ENCODE results near the gene MYBPC1.

MYBPC1 gene

GRCh38 chr12:101604132-101604531 is 9.4 kb downstream of the MYBPC1 start:
- DNase-seq (ENCODE audit: low read depth): no peak

DNA sequence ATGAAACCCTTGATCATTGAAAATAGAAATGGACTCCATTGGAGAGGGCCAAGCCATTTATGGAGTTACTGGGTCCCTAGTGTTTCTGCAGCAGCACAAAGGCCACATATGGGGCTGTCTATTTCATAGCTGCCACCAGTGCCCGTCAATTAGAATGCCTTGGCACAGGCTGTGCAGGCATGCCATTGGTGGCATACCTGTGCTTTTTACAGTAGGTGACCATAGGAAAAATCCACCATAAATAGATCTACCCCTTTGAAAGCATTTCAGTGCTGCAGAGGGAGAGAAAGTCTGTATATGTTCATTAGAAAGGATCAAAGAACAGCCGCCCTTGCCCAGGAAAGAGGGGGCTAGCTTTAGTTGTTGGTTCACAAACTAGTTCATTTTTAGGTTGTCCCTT is 13.1 kb downstream of the MYBPC1 start:
- no peak for DNase-seq (ENCODE audit: low read depth)

GRCh38 chr12:101608301-101609133 is 13.7 kb downstream of the MYBPC1 start:
- no peak for DNase-seq (ENCODE audit: low read depth)

DNA sequence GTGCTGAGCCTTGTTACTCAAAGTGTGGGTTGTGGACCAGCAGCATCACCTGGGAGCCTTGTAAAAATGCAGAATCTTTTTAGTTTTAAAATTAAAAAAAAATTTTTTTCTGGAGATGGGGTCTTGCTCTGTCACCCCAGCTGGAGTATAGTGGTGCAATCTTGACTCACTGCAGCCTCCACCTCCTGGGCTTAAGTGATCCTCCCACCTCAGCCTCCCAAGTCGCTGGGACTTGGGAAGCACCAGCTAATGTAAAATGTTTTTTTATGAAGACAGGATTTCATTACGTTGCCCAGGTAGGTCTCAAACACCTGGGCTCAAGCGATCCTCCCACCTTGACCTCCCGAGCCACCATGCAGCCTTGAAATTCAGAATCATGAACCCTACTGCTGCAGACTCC is 14.4 kb downstream of the MYBPC1 start:
- DNase-seq (ENCODE audit: low read depth): no peak

GRCh38 chr12:101612160-101612916 is 17.6 kb downstream of the MYBPC1 start:
- no peak for DNase-seq (ENCODE audit: low read depth)

DNA sequence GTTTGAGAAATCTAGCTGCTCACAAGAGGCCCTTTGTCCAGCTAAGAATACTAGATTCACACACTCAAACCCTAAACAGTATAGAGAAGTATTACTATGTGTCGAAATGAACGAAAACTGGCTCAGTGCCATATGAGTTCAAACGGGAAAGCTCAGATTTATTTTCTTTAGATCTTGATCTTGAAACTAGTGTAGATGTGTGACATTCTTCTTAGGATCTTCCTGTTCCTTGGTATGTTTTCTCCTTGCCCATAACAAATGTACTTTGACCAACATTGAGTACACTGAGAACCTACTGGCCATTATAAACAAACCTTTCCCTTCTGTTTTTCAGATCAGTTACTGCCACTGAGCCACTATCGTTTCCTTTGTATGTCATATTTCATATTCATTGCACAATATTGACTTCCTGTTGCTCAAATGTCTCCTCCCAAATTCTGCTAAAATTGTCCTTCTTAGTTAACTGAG is 21.3 kb downstream of the MYBPC1 start:
- DNase-seq (ENCODE audit: low read depth): no peak

DNA sequence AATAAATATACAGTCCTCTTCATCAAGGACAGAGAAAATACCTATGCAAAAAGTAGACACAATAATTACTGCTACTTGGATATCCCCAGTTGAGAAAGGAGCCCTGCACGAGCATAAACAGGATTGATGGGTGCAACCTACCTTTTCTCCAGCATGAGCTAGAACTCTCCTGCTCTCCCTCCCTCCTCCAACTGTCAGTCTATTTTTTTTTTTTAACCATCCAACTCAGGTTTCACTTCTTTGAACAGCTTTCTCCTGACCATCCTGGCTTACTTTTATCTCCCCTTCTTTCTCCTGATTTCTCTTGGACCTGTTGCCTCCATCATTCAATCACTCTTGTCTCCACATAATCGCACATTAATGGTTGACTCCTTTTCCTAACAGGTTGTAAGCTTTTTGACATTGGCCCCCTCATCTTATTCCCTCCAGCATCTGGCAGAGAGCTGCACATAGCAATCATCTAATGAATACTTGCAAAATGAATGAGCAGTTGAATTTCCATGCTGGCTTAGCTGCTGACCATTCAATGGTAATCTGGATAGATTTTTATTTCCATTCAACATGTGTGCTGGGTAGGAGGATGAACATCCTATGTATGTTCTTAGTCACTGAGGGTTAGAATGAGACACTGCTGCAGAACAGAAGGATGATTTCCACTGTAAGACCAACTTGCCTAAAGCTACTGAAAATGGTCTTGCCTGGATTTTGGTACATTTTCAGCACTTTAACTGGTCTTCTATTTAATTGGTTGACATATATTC is 24.4 kb downstream of the MYBPC1 start:
- no peak for DNase-seq (ENCODE audit: low read depth)

DNA sequence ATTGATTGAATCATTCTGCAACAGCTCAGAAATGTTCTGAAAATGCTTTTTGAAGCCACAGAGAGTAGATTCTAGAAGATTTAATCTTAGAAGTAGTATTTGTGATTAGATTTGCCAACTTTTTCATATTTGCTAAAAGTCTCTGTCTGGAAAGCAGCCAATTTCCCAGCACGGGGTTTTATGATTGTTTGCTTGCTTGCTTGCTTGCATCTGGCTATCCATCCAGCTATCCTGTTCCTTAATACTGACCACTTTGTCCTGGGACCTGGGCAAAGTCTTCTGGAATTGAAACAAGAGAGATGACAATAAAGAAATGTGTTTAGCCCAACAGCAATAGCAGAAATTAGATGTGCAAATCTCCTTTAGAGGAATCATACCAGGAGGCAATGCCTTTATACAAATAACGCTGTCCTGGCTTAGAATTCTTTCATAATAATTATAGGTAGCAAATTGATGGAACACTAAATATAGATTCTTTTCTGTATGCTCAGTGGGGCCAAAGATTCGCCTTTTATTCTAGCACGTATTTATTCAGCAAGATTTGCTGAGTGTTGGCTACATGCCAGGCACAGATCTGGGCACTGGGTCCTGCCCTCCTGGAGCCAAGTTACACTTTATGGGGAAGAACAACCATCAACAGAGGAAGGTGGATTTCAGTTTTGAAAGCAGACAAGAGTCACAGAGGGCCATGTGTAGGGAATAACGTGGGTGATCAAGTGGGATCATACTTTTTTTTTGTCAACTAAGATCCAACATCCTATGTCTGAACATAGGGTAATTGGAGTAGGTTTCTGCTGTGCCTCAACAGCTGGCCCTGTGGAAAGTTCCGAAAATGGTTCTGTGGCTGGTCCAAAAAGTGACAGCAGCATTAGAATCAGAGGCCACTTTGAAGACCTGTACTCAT is 25.3 kb downstream of the MYBPC1 start:
- DNase-seq (ENCODE audit: low read depth): no peak

GRCh38 chr12:101620762-101621133 is 26.0 kb downstream of the MYBPC1 start:
- DNase-seq (ENCODE audit: low read depth): no peak

- no peak for DNase-seq (ENCODE audit: low read depth)
Measured at GRCh38 chr12:101628676-101629075, 33.9 kb downstream of the MYBPC1 start.

- DNase-seq (ENCODE audit: low read depth): no peak
Measured at GRCh38 chr12:101634724-101635123, 40.0 kb downstream of the MYBPC1 start.

DNA sequence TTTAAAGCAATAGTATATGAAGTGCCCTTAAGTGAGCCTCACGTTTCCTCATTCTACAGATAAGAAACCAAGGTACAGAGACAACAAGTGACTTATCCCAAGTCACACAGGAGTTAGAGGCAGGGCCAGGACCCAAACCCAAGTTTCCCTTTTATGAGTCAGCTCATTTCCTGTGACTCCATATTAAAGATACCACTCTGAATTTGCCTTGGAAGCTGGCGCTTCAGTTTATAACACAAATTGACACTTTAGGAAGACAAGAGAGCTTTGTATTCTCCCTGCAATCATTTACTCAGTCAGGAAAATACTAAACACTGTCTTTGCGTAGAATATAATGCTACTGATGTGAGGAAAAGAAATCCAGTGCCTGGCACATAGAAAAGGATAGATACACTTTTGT is 43.2 kb downstream of the MYBPC1 start:
- DNase-seq (ENCODE audit: low read depth): no peak

DNA sequence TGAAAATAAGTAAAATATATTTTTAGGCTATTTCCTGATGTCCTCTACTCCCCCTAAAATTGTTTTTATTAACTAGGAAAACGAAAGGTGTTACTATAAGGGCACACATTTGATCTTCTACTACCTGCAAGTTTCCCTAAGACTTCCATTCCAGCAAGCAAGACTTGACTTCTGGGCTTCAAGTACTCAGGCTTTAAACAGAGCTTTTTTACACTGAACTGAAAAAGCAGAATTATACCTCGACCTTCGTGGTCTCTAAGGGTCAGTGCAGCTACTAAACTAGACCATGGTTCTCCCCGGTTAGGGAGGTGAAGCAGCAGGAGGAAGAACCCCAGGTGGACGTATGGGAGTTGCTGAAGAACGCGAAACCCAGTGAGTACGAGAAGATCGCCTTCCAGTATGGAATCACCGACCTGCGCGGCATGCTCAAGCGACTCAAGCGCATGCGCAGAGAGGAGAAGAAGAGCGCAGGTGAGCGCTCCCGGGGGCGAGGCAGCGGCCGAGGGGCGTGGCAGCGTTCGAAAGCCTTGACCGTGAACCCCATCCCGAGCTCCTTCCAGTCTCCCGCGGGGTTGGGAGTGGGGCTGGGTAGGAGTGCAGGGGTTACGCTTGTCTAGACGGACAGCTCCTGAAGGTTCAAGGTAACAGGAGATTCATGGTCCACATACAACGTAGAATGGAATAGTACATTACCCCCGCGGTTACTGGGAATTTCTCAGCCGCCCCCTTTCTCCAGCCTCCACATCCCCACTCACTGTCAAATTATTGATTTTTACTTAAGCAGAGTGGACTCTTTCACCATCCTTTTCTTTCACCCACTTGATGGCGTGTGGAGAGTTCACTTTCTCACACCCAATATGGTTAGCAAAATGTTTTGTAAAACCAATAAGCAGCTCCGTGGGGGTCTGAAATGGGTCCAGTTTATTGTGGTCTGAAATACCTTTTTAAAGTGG is 47.6 kb downstream of the MYBPC1 start:
- DNase-seq (ENCODE audit: low read depth): no peak

DNA sequence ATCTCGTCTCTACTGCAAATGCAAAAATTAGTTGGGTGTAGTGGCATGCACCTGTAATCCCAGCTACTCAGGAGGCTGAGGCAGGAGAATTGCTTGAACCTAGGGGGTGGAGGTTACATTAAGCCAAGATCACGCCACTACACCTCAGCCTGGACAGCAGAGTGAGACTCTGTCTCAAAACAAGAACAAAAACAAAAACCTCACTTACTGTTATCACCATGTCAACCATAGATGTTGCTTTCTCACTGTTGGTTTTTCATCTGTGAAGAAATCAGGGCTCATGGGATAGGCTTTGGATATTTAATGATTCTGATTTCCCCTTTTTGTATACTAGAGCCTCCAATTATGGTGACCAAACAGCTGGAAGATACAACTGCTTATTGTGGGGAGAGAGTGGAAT is 52.9 kb downstream of the MYBPC1 start:
- no peak for DNase-seq (ENCODE audit: low read depth)

DNA sequence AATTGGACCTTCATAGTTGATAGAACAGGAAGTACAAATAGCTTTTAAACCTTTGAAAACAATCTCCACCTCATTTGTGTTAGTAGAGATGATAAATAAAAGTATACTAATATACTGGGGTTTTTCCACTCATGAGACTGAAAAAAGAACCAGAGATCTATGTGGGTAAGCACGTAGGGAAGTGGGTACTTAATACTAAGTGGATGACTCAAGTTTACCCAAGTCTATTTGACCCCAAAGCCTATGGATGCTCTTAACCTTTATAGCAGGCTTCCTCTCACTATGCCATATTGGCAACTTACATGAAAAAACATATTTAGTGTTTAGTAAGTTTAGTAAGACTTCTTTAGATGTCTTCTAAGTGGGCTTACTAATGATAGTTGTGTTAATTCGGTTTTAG is 53.4 kb downstream of the MYBPC1 start:
- no peak for DNase-seq (ENCODE audit: low read depth)

GRCh38 chr12:101650346-101651117 is 55.8 kb downstream of the MYBPC1 start:
- DNase-seq (ENCODE audit: low read depth): no peak

- DNase-seq (ENCODE audit: low read depth): no peak
Measured at GRCh38 chr12:101653030-101653429, 58.3 kb downstream of the MYBPC1 start.

GRCh38 chr12:101653503-101653902 is 58.7 kb downstream of the MYBPC1 start:
- DNase-seq (ENCODE audit: low read depth): no peak

DNA sequence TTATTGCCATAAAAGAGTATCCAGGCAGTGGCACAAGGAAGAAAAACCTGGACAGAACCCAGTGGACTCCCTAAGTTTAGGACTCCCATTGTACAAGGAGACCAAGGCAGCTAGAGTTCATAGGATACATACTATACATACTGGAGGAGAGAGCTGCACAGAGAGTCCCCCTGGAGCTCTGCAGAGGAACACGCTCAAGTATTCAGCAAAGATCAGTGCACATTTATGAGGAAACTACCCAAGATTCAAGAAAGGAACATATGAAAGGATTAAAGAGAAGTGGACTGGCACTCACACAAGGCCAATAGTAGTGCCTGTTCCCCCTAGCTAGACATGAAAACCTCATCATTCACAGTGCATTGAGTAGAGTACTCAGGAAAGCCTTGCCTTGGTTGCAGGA is 59.7 kb downstream of the MYBPC1 start:
- DNase-seq (ENCODE audit: low read depth): no peak

DNA sequence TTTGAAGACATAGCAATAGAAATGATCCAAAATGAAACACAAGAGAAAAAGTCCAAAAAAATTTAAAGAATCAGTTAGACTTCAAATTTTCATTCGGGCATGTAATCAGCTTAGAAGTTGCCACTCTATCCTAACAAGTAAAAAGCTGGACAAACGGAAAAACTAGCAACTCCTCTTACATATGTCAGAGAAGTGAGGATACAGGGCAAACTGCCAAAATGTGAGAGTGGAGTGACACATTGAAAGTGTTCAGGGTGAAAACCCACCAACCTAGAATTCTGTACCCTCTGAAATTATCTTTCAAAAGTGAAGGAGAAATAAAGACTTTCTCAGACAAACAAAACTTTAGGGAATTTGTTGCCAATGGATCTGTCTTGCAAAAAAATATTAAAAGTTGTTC is 60.6 kb downstream of the MYBPC1 start:
- DNase-seq (ENCODE audit: low read depth): no peak
